ENCODE measurements around the gene FAM187B. TPM values are rescaled to one million over a fixed set of nuclear protein-coding genes. Genes with fewer than 3 reads are reported as not detected.

FAM187B gene
- total and polyA plus RNA-seq, 7 donors, result not detected

- H3K36me3 ChIP-seq, result no peaks in the 10 kb centered on the region
- no peak overlapping the region for H3K4me3 ChIP-seq
- intact Hi-C loops (cut with DNase I), result no loop called here
- DNase-seq, result peak; percentile 82
- H3K4me1 ChIP-seq, result peaks cover 0 to 16% (median 13%) of the 10 kb centered on the region in 4 donors
- H3K27ac ChIP-seq, result peak overlapping the region; percentile 30 to 76 (median 60)
- peaks cover 0 to 2% (median under 1%) of the 10 kb centered on the region in 4 donors for H3K9me3 ChIP-seq
- TF ChIP-seq EP300 (IDR thresholded peaks at IDR 0.05) (peak in 2 of 4 donors; percentile 53 to 55), POLR2AphosphoS5 (IDR thresholded peaks at IDR 0.05) (peak; percentile 50 to 73 (median 60)), POLR2A (IDR thresholded peaks at IDR 0.05) (no peak)
- TF ChIP-seq, protein P1, sequence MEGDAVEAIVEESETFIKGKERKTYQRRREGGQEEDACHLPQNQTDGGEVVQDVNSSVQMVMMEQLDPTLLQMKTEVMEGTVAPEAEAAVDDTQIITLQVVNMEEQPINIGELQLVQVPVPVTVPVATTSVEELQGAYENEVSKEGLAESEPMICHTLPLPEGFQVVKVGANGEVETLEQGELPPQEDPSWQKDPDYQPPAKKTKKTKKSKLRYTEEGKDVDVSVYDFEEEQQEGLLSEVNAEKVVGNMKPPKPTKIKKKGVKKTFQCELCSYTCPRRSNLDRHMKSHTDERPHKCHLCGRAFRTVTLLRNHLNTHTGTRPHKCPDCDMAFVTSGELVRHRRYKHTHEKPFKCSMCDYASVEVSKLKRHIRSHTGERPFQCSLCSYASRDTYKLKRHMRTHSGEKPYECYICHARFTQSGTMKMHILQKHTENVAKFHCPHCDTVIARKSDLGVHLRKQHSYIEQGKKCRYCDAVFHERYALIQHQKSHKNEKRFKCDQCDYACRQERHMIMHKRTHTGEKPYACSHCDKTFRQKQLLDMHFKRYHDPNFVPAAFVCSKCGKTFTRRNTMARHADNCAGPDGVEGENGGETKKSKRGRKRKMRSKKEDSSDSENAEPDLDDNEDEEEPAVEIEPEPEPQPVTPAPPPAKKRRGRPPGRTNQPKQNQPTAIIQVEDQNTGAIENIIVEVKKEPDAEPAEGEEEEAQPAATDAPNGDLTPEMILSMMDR (IDR thresholded peaks at IDR 0.05), result no peak
- H3K27me3 ChIP-seq, result peaks cover 0 to 6% (median 3%) of the 10 kb centered on the region in 3 donors
- WGBS, 2 donors, result 12 to 24% methylated on average over 21 of the region's 21 CpGs
These were observed 14.6 kb downstream of the FAM187B start for GRCh38 chr19:35213663-35214632.

DNA sequence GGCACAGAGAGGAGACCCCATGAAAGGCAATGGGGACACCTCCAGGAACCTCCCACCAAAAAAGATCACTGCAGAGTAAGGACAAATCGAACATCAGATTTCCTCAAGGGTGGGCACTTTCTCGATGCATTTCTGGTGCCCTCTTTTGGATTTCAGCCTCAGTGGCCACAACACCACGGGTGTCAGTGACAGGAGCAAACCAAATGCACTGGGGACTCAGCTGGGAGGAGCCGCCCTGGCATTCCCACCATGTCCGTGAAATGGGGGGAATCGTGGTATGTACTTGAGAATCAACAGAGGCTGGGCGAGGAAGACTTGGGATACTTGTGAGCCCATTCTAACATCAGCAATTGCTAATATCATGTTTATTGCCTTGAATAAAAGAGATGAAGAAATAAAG lies 16.3 kb downstream of the FAM187B start:
- H3K9me3 ChIP-seq, result no peaks in the 10 kb centered on the region
- no peak overlapping the region for H3K4me3 ChIP-seq
- H3K27me3 ChIP-seq, result peaks cover 0 to 6% (median 3%) of the 10 kb centered on the region in 3 donors
- no peaks in the 10 kb centered on the region for H3K36me3 ChIP-seq
- 61 to 66% methylated on average over 7 of the region's 7 CpGs for WGBS, 2 donors
- peak overlapping the region in 3 of 4 donors; percentile 37 to 57 (median 42) for H3K27ac ChIP-seq
- intact Hi-C loops (cut with DNase I), result no loop called here
- TF ChIP-seq, protein P1 (IDR thresholded peaks at IDR 0.05), result no peak
- TF ChIP-seq EP300 (IDR thresholded peaks at IDR 0.05) (no peak), POLR2AphosphoS5 (IDR thresholded peaks at IDR 0.05) (no peak), POLR2A (IDR thresholded peaks at IDR 0.05) (no peak)
- peaks cover 0 to 16% (median 13%) of the 10 kb centered on the region in 4 donors for H3K4me1 ChIP-seq
- no peak for DNase-seq

DNA sequence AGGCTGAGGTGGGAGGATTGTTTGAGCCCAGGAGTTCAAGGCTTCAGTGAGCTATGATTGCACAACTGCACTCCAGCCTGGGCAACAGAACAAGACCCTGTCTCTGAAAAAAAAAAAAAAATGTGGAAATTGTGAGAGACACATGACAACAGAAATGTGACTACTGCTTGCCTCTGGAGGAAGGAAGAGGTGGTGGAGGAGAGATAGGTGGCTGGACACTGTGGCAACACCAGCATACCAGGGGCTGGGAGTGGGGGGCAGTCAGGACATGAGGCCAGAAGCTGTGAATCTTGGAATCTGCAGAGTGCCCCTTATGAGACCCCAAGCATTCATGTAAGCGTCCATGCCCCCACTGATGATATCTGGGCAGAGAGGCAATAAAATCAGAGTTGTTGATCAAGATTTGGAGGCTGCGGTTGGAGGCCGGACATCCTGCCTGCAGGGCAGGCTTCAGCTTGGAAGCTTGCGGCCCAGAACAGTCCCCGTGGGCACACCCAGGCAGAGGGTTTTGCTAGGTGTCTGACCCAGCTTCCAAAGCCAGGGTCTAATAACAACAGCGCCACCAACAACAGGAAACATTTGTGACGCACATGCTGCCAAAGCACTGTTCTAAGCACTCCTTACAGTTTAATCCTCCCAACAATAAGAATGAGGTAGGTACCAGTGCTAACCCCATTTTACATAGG lies 16.9 kb downstream of the FAM187B start:
- H3K9me3 ChIP-seq, result no peaks in the 10 kb centered on the region
- H3K4me1 ChIP-seq, result peaks cover 0 to 16% (median 13%) of the 10 kb centered on the region in 4 donors
- H3K27me3 ChIP-seq, result peaks cover 0 to 6% (median 3%) of the 10 kb centered on the region in 3 donors
- intact Hi-C loops (cut with DNase I), result no loop called here
- peak in 1 of 4 donors; percentile 41 for TF ChIP-seq POLR2AphosphoS5 (IDR thresholded peaks at IDR 0.05)
- TF ChIP-seq EP300 (IDR thresholded peaks at IDR 0.05), result peak in 1 of 4 donors; percentile 13
- TF ChIP-seq POLR2A (IDR thresholded peaks at IDR 0.05), result no peak
- 47 to 73% methylated on average over 7 of the region's 7 CpGs for WGBS, 2 donors
- peak overlapping the region in 3 of 4 donors; percentile 37 to 57 (median 42) for H3K27ac ChIP-seq
- peak; percentile 72 for DNase-seq
- H3K36me3 ChIP-seq, result no peaks in the 10 kb centered on the region
- no peak overlapping the region for H3K4me3 ChIP-seq

DNA sequence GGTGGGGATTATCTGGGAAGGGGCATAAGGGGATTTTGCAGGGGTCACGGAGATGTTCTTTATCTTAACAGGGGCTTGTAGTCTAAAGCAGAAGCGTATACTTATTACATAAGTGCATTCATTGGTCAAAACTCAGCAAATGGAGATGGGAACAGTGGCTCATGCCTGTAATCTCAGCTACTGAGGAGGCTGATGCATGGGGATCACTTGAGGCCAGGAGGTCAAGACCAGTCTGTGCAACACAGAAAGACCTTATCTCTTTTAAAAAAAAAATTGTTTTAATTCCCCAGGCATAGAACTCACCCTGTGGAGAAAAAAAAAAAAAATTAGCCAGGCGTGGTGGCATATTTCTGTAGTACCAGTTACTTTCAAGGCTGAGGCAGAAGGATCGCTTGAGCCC lies 18.9 kb downstream of the FAM187B start:
- TF ChIP-seq, protein P1 (IDR thresholded peaks at IDR 0.05), result no peak
- TF ChIP-seq EP300 (IDR thresholded peaks at IDR 0.05) (no peak), POLR2A (IDR thresholded peaks at IDR 0.05) (no peak), POLR2AphosphoS5 (IDR thresholded peaks at IDR 0.05) (no peak)
- Histone ChIP-seq H3K9me3 (no peaks in the 10 kb centered on the region), H3K4me1 (peaks cover 0 to 16% (median 13%) of the 10 kb centered on the region in 4 donors), H3K36me3 (no peaks in the 10 kb centered on the region), H3K27me3 (peaks cover 0 to 6% (median 3%) of the 10 kb centered on the region in 3 donors), H3K4me3 (no peak overlapping the region), H3K27ac (no peak overlapping the region)
- WGBS, 2 donors, result 84 to 91% methylated on average over 4 of the region's 4 CpGs
- no peak for DNase-seq
- intact Hi-C loops (cut with DNase I), result no loop called here

Data from sigmoid colon (tissue), 7 donors.